Stomach (tissue), 4 donors: ENCODE data around the gene NAT9.

Experiments
- POLR2A ChIP-seq, 4 donors: fragments of 450-650 bp; IDR thresholded peaks; one replicate each; pipeline ENCODE4 v1.6.1; 2016; ENCODE audit warnings: antibody characterized with exemption in 4 of 4, control low read depth in 2 of 4, mild to moderate bottlenecking in 1 of 4, moderate library complexity in 1 of 4
- TF ChIP-seq, protein P1 (sequence below), 7 experiments: fragments of 450-650 bp in 4 of 7; fragments of 200-600 bp in 3 of 7; sonication (generic) in 3 of 7; IDR thresholded peaks; one replicate each; pipeline ENCODE4 v1.5.1; 2016 to 2019; ENCODE audit warnings: antibody characterized with exemption in 7 of 7, control low read depth in 2 of 7, mild to moderate bottlenecking in 1 of 7

DNA sequence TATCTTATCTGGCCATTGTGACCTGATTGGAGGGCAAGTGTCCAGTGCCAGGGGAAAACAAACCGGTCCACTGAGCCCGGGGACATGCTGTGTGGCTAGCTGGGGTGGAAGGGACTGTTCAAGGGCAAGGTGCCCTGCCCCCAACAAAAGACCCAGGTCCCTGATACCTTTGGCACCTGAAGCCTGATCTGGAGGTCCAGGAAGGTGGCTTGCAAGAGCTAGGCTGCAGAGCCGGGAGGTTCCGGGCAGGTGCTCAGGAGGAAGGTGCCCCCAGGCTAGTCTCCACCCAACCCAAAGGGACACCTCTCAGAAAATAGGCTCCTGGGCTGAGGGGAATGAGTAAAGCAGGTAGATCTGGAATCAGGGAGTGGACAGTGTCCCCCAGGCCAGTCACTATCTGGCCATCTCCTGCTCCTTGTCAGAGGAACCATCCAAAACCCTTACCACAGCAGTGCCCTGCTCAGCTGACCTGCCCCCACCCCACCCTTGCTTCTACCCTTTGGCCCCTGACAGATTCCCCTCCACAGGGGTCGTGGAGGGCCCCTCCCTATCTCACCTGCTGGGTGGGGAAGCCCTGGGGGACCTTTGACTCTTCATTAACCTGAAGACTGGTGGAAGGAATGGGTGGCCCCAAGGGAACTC lies 6.2 kb downstream of the NAT9 start:
- TF ChIP-seq, protein P1, sequence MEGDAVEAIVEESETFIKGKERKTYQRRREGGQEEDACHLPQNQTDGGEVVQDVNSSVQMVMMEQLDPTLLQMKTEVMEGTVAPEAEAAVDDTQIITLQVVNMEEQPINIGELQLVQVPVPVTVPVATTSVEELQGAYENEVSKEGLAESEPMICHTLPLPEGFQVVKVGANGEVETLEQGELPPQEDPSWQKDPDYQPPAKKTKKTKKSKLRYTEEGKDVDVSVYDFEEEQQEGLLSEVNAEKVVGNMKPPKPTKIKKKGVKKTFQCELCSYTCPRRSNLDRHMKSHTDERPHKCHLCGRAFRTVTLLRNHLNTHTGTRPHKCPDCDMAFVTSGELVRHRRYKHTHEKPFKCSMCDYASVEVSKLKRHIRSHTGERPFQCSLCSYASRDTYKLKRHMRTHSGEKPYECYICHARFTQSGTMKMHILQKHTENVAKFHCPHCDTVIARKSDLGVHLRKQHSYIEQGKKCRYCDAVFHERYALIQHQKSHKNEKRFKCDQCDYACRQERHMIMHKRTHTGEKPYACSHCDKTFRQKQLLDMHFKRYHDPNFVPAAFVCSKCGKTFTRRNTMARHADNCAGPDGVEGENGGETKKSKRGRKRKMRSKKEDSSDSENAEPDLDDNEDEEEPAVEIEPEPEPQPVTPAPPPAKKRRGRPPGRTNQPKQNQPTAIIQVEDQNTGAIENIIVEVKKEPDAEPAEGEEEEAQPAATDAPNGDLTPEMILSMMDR (IDR thresholded peaks at IDR 0.05), result no peak
- no peak for TF ChIP-seq POLR2A (IDR thresholded peaks at IDR 0.05)
